ENCODE measurements around the gene ZSCAN26. TPM values are rescaled to one million over a fixed set of nuclear protein-coding genes. Genes with fewer than 3 reads are reported as not detected.

Gene ZSCAN26
- total RNA-seq, 1 experiment from 2014 or later: 6.6 TPM

GRCh38 chr6:28274888-28275287, 7.9 kb downstream of the ZSCAN26 start:
- TF ChIP-seq NFATC4 (CRISPR knock-in tag; IDR thresholded peaks at IDR 0.05): no peak
- no peak for TF ChIP-seq ARID4B (CRISPR knock-in tag; IDR thresholded peaks at IDR 0.05; ENCODE audit: borderline replicate concordance)
- TF ChIP-seq ZNF138 (CRISPR knock-in tag; conservative IDR thresholded peaks at IDR 0.05): no peak
- no peak for TF ChIP-seq FOXK1 (CRISPR knock-in tag; IDR thresholded peaks at IDR 0.05)
- TF ChIP-seq, protein P1, sequence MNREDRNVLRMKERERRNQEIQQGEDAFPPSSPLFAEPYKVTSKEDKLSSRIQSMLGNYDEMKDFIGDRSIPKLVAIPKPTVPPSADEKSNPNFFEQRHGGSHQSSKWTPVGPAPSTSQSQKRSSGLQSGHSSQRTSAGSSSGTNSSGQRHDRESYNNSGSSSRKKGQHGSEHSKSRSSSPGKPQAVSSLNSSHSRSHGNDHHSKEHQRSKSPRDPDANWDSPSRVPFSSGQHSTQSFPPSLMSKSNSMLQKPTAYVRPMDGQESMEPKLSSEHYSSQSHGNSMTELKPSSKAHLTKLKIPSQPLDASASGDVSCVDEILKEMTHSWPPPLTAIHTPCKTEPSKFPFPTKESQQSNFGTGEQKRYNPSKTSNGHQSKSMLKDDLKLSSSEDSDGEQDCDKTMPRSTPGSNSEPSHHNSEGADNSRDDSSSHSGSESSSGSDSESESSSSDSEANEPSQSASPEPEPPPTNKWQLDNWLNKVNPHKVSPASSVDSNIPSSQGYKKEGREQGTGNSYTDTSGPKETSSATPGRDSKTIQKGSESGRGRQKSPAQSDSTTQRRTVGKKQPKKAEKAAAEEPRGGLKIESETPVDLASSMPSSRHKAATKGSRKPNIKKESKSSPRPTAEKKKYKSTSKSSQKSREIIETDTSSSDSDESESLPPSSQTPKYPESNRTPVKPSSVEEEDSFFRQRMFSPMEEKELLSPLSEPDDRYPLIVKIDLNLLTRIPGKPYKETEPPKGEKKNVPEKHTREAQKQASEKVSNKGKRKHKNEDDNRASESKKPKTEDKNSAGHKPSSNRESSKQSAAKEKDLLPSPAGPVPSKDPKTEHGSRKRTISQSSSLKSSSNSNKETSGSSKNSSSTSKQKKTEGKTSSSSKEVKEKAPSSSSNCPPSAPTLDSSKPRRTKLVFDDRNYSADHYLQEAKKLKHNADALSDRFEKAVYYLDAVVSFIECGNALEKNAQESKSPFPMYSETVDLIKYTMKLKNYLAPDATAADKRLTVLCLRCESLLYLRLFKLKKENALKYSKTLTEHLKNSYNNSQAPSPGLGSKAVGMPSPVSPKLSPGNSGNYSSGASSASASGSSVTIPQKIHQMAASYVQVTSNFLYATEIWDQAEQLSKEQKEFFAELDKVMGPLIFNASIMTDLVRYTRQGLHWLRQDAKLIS (CRISPR knock-in tag; IDR thresholded peaks at IDR 0.05; ENCODE audit: borderline replicate concordance): no peak
- TF ChIP-seq ZNF263 (CRISPR knock-in tag; IDR thresholded peaks at IDR 0.05; ENCODE audit: low read depth): no peak
- TF ChIP-seq ATF3 (CRISPR knock-in tag; conservative IDR thresholded peaks at IDR 0.05): no peak
- TF ChIP-seq, protein P2, sequence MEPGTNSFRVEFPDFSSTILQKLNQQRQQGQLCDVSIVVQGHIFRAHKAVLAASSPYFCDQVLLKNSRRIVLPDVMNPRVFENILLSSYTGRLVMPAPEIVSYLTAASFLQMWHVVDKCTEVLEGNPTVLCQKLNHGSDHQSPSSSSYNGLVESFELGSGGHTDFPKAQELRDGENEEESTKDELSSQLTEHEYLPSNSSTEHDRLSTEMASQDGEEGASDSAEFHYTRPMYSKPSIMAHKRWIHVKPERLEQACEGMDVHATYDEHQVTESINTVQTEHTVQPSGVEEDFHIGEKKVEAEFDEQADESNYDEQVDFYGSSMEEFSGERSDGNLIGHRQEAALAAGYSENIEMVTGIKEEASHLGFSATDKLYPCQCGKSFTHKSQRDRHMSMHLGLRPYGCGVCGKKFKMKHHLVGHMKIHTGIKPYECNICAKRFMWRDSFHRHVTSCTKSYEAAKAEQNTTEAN (CRISPR knock-in tag; IDR thresholded peaks at IDR 0.05): no peak
- TF ChIP-seq HMGA2 (CRISPR knock-in tag; IDR thresholded peaks at IDR 0.05): no peak
- no peak for TF ChIP-seq FOXJ3 (CRISPR knock-in tag; IDR thresholded peaks at IDR 0.05; ENCODE audit: borderline replicate concordance)
- no peak for TF ChIP-seq USF1 (CRISPR knock-in tag; IDR thresholded peaks at IDR 0.05)
- TF ChIP-seq, protein P3, sequence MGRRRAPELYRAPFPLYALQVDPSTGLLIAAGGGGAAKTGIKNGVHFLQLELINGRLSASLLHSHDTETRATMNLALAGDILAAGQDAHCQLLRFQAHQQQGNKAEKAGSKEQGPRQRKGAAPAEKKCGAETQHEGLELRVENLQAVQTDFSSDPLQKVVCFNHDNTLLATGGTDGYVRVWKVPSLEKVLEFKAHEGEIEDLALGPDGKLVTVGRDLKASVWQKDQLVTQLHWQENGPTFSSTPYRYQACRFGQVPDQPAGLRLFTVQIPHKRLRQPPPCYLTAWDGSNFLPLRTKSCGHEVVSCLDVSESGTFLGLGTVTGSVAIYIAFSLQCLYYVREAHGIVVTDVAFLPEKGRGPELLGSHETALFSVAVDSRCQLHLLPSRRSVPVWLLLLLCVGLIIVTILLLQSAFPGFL (CRISPR knock-in tag; IDR thresholded peaks at IDR 0.05; ENCODE audit: borderline replicate concordance): no peak
- no peak for TF ChIP-seq TEAD4 (CRISPR knock-in tag; IDR thresholded peaks at IDR 0.05)
- TF ChIP-seq ZNF671 (CRISPR knock-in tag; IDR thresholded peaks at IDR 0.05): no peak
- TF ChIP-seq, protein P4, sequence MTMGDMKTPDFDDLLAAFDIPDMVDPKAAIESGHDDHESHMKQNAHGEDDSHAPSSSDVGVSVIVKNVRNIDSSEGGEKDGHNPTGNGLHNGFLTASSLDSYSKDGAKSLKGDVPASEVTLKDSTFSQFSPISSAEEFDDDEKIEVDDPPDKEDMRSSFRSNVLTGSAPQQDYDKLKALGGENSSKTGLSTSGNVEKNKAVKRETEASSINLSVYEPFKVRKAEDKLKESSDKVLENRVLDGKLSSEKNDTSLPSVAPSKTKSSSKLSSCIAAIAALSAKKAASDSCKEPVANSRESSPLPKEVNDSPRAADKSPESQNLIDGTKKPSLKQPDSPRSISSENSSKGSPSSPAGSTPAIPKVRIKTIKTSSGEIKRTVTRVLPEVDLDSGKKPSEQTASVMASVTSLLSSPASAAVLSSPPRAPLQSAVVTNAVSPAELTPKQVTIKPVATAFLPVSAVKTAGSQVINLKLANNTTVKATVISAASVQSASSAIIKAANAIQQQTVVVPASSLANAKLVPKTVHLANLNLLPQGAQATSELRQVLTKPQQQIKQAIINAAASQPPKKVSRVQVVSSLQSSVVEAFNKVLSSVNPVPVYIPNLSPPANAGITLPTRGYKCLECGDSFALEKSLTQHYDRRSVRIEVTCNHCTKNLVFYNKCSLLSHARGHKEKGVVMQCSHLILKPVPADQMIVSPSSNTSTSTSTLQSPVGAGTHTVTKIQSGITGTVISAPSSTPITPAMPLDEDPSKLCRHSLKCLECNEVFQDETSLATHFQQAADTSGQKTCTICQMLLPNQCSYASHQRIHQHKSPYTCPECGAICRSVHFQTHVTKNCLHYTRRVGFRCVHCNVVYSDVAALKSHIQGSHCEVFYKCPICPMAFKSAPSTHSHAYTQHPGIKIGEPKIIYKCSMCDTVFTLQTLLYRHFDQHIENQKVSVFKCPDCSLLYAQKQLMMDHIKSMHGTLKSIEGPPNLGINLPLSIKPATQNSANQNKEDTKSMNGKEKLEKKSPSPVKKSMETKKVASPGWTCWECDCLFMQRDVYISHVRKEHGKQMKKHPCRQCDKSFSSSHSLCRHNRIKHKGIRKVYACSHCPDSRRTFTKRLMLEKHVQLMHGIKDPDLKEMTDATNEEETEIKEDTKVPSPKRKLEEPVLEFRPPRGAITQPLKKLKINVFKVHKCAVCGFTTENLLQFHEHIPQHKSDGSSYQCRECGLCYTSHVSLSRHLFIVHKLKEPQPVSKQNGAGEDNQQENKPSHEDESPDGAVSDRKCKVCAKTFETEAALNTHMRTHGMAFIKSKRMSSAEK (CRISPR knock-in tag; IDR thresholded peaks at IDR 0.05; ENCODE audit: borderline replicate concordance): no peak
- no peak for TF ChIP-seq CBFB (CRISPR knock-in tag; IDR thresholded peaks at IDR 0.05; ENCODE audit: low read depth)
- no peak for TF ChIP-seq ZNF121 (CRISPR knock-in tag; IDR thresholded peaks at IDR 0.05)
- TF ChIP-seq, protein P5, sequence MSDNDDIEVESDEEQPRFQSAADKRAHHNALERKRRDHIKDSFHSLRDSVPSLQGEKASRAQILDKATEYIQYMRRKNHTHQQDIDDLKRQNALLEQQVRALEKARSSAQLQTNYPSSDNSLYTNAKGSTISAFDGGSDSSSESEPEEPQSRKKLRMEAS (CRISPR knock-in tag; IDR thresholded peaks at IDR 0.05): no peak
- no peaks in the 10 kb centered on the region for H3K4me1 Mint-ChIP-seq
- H3K27ac Mint-ChIP-seq: no peak overlapping the region
- no peaks in the 10 kb centered on the region for H3K27me3 Mint-ChIP-seq (ENCODE audit: low read depth)
- no peak for DNase-seq (ENCODE audit: low spot score)
- no peak for ATAC-seq
- no peaks in the 10 kb centered on the region for H3K9me3 Mint-ChIP-seq
- H3K4me3 Mint-ChIP-seq: no peak overlapping the region
- ChIA-PET CTCF (no interaction called here), POLR2A (no interaction called here)
- peaks cover 24% of the 10 kb centered on the region for H3K36me3 Mint-ChIP-seq

Data from WTC11 (cell line).